Activated CD8-positive, alpha-beta memory T cell treated with anti-CD3 and anti-CD28 coated beads for 4 hours (primary cell): ENCODE results near the gene RAB20.
"Not testable (repeated sequence)": the region's sequence is repeated elsewhere in the genome, so short reads cannot be mapped to it uniquely, and the experiment has no call there.

Experiments
- DNase-seq, 2 donors: peaks; one replicate each; pipeline ENCODE4 v3.0.0-alpha.2; 2020; ENCODE audit warnings: low read depth in 2 of 2

The RAB20 gene

GRCh38 chr13:110491869-110492678, 69.4 kb downstream of the RAB20 start:
- no peak for DNase-seq

DNA sequence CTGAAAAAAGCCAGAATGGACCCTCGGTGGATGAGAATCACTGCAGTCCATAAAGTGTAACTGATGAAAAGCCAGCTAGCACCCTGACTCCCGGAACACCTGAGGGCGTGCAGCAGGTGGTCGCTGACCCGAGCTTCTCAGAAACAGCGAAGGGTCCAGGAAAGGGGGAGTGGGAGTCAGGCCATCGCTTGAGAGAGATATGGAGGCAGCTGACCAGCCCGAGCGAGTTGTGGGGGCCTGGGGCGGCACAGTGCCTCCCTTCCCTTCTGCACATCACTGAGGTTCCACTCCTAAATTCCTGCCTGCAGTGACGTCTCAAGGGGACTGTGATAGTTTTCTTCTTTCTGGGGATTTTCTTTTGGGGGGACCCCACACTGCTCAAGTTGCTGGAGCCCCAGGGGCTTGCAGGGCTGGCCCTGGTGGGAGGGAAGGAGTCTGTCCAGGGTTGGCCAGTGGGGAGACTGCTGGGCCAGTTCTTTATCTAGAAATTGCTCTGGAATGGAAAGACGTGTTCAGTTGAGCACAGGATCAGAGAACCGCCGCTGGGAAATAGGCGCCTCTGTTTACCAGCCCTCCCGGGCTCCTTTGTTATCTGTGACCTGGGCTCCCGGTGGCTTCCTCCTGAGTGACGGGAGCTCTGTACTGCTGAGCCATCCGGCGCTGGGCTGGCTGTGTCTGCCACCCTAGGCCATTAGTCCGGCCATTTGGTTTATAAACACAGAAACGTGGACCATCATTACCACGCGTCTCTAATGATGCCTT, 71.3 kb downstream of the RAB20 start:
- no peak for DNase-seq

DNA sequence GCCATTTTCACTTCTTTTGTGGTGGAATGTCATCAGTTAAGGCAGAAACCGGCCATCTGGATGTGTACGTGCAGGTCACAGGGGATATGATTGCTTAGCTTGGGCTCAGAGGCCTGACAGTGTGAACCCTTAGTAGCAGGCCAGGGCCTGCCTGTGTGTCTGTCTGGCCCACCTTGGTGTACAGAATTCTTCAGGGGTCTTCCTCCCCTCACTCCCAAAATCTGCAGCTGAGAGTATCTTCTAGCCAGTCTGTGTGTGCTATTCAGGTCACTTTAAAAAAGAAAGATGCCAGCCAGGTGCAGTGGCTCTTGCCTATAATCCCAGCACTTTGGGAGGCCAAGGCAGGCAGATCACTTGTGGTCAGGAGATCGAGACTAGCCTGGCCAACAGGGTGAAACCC, 74.6 kb downstream of the RAB20 start:
- DNase-seq: not testable (repeated sequence)

GRCh38 chr13:110486061-110486715, 75.3 kb downstream of the RAB20 start:
- DNase-seq: no peak

- DNase-seq: no peak
These were observed 75.9 kb downstream of the RAB20 start for GRCh38 chr13:110485604-110486003.

- no peak for DNase-seq
These were observed 77.1 kb downstream of the RAB20 start for GRCh38 chr13:110484290-110485048.

GRCh38 chr13:110483386-110483968, 78.0 kb downstream of the RAB20 start:
- DNase-seq: no peak

DNA sequence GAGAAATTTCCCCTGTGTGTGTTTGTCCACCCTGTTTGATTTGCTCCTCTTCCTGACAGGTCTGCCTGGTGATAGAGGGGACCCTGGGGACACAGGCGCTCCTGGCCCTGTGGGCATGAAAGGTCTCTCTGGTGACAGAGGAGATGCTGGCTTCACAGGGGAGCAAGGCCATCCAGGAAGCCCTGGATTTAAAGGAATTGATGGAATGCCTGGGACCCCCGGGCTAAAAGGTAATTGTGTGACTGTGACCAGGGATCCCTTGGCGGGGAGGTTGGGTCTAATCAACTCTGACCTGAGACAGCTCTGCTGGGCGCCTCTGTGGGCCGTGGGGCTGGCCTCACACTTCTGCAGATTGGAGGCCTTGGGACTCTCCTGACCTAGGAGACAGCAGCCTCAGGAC, 81.4 kb downstream of the RAB20 start:
- DNase-seq: no peak

GRCh38 chr13:110479648-110480047, 81.9 kb downstream of the RAB20 start:
- DNase-seq: no peak

- DNase-seq: no peak
These were observed 82.3 kb downstream of the RAB20 start for GRCh38 chr13:110479215-110479545.

- no peak for DNase-seq
These were observed 82.9 kb downstream of the RAB20 start for GRCh38 chr13:110478405-110479214.

GRCh38 chr13:110477706-110478245, 83.7 kb downstream of the RAB20 start:
- DNase-seq: no peak

- DNase-seq: no peak
These were observed 85.3 kb downstream of the RAB20 start for GRCh38 chr13:110476220-110476617.

- no peak for DNase-seq
These were observed 85.8 kb downstream of the RAB20 start for GRCh38 chr13:110475550-110476219.

GRCh38 chr13:110475117-110475516, 86.4 kb downstream of the RAB20 start:
- DNase-seq: no peak

DNA sequence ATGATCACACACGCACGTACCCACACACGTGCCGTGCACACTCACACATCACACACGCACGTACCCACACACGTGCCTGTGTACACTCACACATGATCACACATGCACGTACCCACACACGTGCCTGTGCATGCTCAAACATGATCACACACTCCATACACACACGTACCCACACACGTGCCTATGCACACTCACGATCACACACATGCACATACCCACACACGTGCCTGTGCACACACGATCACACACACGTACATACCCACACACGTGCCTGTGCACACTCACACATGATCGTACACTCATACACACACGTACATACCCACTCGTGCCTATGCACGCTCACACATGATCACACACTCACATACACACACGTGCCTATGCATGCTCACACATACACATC, 86.8 kb downstream of the RAB20 start:
- DNase-seq: no peak
